Activated CD4-positive, alpha-beta T cell treated with anti-CD3 and anti-CD28 coated beads, Interleukin-2, amount 50 U/mL, for 1 hour (primary cell): Measurements from ENCODE around the gene ST6GALNAC3.

ENCODE experiments used
- DNase-seq: peaks from one replicate; pipeline ENCODE4 v3.0.0-alpha.2; 2020

The ST6GALNAC3 gene

GRCh38 chr1:76354236-76354635, 279.7 kb downstream of the ST6GALNAC3 start:
- DNase-seq: no peak

- DNase-seq: no peak
These were observed 292.2 kb downstream of the ST6GALNAC3 start for GRCh38 chr1:76366726-76367125.

DNA sequence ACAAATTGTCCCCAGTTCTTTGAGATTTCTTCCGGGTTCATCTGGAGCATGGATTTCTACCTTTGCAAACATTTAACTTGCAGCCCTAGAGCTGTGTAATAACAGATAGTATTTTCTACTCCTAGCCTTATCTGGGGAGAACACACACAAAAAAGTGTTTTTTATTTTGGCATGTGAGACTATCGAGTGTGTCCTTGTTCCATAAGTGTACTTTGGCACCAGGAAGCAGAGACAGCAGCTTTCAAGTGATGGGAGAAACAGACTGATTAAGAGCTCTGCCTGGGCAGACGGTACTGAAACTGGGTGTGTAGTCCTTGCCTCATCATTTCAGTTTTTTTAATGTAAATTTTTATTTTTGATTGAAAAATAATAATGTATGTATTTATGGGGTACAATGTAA, 297.4 kb downstream of the ST6GALNAC3 start:
- no peak for DNase-seq

GRCh38 chr1:76374086-76374485, 299.5 kb downstream of the ST6GALNAC3 start:
- no peak for DNase-seq

DNA sequence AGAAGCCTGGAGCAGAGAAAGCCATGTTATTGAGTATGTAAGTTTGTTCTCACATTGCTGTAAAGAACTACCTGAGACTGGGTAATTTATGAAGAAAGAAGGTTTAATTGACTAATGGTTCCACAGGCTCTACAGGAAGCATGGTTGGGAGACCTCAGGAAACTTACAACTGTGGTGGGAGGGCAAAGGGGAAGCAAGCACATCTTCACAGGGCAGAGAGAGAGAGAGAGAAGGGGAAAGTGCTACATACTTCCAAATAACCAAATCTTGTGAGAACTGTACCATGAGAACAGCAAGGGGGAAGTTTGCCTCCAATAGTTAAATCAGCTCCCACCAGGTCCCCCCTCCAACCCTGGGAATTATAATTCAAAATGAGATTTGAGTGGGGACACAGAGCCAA, 302.7 kb downstream of the ST6GALNAC3 start:
- no peak for DNase-seq

GRCh38 chr1:76379506-76379905, 305.0 kb downstream of the ST6GALNAC3 start:
- DNase-seq: no peak

DNA sequence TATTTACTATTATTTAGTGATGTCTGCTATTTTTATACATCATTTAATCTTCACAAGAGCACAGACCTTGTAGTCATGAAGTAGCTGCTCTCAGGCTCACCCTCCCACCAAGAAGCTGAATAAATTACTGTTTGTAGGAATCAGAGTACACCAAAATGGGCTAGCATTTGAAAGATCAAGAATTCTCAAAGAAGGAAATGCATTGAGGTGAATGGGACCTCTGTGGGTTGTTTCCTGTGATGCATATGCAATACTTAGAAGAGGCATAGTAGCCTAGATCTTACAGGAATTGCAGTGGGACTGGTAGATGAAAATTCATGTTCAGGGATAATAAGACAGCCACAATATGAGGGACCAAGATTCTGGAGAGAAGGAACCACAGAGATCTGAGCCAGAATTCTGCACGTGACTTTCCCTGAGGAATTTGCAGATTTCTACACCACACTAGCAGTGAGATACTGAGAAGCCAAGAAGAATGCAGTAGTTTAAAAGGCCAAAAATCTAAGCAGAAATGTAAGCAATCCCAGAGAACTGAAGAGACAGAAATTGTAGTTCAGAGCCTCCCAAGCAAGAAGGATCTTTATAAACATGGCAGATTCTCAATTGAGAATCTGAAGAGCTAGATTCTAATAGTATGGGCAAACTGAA, 307.0 kb downstream of the ST6GALNAC3 start:
- DNase-seq: no peak

DNA sequence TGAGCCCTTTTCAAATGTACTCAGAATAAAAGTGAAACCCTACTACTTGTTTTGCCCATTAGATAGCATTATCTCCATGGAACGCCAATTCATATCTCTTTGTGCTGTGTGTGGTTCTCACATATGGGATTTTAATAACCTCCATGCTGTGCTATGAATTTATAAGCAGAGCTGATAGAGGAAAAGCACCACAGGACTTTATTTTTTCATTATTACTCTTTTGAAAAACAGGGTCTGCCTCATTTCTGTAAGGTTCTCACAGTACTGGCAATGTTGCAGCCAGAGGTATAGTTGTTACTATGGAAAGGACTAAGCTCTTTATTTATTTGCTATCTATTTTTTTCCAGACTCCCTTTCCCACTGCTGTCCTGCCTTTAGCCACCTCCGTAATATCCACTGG, 313.7 kb downstream of the ST6GALNAC3 start:
- no peak for DNase-seq

GRCh38 chr1:76390456-76390855, 315.9 kb downstream of the ST6GALNAC3 start:
- no peak for DNase-seq

DNA sequence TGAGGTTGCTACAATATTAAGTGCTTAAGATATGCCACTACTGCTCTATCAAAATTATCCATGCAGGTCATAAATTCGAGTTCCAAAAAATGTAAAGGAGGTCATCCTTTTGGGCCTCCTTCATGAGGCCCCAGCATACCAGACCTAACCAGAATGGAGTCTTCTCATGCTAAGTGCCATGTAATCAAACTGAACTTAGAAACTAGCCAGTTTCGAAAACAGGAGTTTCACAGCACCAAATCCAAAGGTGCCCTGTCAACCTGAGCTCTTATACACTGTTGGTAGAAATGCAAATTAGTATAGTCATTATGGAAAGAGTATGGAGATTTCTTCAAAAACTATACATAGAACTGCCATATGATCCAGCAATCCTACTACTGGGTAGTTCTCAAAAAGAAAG, 320.5 kb downstream of the ST6GALNAC3 start:
- no peak for DNase-seq

DNA sequence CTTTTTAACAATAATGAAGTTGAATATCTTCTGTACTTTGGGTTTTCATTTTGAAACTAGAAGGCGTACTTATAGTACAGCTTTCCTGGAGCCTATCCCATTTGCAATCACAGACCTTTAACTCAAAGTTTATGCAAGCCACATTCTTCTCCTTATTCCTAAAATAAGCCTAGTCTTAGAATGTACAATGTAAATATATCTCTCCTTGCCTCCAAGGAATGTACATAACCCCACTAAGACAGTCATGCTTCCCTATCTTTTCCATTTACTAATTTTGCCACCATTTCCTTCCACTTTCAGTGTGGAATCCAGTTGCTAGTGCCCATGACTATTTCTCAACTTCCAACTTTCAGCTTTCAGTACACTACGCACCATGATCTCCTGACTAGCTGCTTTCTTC, 327.6 kb downstream of the ST6GALNAC3 start:
- no peak for DNase-seq

DNA sequence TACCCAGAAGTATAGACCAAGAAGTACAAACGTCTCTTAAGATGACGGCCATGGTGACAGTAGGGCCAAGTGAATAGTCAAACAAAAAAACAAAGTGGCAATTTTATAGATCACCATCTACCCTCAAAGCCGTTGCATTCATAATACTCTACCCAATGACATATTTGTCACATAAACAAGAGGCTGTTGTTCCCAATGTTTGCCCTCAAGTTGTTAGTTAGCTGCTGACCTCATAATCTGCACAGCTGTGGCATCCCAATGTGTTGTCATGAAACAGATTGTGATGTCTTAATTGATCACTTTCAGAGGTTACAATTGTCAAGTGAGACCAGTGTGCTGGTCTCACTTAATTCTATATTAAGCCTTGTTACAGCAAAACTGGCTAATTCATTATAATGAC, 333.8 kb downstream of the ST6GALNAC3 start:
- no peak for DNase-seq

DNA sequence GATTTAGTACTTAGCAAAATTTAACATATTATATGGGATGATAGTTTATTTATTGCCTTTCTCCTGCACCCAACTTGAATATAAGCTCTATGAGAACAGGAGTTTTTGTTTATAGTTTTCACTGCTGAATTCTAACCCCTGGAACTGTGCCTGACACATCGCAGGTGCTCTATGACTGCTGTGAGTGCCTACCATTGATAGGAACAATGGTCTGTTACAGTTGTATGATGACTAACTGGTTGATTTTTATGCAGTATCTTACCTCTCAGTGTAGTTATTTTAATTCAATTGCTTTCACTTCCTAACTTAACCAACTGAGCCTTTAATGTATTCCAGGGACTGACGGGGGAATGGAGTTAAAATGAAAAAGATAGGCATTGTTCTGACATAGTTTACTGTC, 336.0 kb downstream of the ST6GALNAC3 start:
- DNase-seq: no peak

DNA sequence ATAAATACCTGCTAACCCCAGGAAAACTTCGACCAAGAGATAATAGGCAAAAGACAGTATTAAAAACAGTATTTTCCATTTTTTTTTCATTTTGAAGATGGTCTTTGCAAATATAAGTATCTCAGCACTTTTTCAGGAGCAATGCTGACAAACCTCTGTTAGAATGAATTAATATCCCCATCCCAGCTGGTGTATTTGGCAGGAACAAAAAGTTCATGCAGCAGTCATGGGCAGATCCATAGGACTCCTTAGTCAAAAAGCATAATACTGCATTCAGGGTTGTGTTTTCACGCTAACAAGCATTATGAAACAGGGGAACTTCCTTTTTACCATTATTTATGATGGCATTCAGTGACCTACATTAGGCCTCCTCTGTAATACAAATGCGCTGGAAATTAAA, 344.0 kb downstream of the ST6GALNAC3 start:
- no peak for DNase-seq

- no peak for DNase-seq
These were observed 345.1 kb downstream of the ST6GALNAC3 start for GRCh38 chr1:76419603-76420002.

- no peak for DNase-seq
These were observed 350.9 kb downstream of the ST6GALNAC3 start for GRCh38 chr1:76425201-76426145.

DNA sequence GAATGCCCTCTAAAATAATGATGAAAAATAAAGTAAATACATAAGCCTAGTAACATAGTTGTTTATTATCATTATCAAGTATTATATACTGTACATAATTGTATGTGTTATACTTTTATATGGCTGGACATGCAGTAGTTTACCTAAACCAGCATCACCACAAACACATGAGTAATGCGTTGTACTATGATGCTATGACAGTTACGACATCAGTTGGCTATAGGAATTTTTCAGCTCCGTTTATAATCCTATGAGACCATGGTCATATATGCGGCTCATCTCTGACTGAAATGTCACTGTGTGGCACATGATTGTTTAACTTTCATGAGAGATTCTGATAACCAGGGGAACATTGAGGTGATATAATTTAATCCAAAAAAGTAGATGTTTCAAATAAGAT, 352.1 kb downstream of the ST6GALNAC3 start:
- no peak for DNase-seq

GRCh38 chr1:76428028-76428427, 353.5 kb downstream of the ST6GALNAC3 start:
- DNase-seq: no peak

DNA sequence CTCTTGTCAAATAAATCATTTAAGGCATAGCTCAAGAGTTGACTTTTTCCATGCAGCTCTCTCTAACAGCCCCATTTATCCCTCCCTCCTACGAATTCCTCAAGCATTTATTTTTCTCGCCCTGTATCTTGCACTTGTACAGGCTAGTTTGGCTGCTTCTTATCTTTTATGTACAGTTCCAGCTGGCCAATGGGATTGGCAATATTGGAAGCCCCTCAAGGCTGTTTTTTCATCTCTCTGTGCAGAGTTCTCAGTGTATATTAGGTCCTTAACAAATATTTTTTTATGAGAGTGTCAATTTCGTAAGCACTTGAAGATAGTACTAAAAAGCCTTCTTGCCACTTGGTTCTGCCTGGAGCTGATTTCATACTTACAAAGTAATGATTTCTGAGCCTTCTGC, 356.0 kb downstream of the ST6GALNAC3 start:
- no peak for DNase-seq

DNA sequence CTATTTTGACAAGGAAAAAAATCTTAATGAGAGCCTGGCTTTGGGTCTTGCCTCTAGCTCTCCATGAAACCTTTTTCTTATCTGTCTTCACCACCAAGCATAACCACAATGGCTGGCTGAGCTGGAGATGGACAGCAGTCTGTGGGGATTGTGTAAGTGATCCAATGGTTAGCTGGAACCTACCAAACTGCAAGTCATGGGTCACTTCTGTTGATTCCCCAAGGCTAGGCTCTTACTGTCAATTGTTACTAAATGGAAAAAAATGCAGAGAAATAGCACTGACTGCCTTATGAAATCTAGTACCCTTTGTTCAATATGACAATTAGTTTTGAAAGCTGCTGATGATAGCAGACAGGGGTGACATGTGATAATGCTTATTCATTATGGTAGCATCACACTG, 359.0 kb downstream of the ST6GALNAC3 start:
- no peak for DNase-seq

GRCh38 chr1:76443217-76443616, 368.7 kb downstream of the ST6GALNAC3 start:
- DNase-seq: no peak

DNA sequence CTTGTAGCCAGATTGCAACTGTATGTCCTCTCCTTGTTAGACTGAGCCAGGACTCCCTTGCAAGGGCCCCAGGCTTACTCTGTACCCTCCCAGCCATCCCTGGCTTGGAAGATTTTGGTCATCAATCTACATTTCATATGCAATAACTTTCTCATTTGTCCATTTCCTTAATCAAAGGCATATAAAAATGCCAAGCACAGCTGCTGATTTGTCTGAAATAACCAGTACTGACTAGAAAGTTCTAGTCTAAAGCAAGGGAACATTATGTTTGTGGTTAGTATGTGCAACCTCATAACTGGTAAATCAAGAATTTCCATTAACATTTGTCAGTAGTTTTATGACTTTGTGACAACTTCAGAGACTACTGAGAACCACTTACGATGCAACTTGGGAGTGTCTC, 370.2 kb downstream of the ST6GALNAC3 start:
- no peak for DNase-seq

DNA sequence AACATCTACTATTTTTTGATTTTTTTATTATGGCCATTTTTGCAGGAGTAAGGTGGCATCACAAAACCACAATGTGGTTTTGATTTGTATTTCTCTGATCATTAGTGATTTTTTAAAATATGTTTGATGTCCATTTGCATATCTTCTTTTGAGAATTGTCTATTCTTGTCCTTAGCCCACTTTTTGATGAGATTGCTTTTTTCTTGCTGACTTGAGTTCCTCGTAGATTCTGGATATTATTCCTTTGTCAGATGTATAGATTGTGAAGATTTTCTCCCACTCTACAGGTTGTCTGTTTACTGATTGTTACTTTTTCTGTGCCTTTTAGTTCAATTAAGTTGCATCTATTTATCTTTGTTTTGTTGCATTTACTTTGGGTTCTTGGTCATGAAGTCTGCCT, 375.7 kb downstream of the ST6GALNAC3 start:
- no peak for DNase-seq

GRCh38 chr1:76463278-76463677, 388.7 kb downstream of the ST6GALNAC3 start:
- DNase-seq: no peak
